Measurements from ENCODE around the gene ZNF324B.
A peak's percentile ranks its signal among the peaks of the same experiment; 100 is the strongest.

ZNF324B gene

DNA sequence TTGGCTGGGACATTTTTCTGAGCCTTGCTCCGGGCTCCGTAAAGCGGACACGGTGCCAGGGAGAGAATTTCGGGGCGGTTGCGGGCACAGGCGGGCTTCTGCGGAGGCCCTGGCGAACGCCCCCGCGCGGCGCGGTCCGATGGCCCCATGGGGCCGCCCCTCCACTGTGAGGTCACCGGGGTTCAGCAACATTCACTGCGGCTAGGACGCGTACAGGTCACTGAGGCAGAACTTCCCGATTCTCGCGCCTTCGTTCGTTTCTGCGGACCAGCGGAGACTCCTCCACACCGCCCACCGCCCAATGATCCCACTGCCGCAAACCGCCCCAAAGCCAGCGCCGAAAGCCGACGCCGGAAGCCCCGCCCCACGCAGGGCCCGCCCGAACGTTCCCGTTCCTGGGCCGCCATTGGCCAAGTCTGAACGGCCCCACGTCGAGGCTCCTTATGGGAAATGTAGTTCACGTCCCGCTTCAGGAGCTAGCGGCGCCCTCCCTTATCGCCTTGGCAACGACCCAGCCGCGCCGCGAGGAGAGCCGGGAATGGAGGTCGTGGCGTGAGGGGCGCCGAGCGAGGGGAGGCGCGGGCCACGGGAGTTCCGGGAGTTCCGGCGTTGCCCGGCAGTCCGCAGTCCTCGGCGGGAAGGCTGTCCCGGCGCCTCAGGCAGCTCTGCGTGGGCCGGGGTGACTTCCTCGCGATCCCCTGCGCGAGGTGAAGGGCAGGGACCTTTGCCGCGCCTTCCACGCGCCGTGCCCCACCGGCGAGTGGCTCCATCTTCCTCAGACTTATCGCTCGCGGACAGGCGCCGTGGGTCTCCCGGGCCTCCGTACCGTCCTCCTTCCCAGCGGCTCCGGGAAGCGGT is 43.0 kb upstream of the ZNF324B start, which contains the start of gene ZNF584 (continued):
- TF ChIP-seq ZBTB20 (tag by site-specific recombination; IDR thresholded peaks at IDR 0.05) (no peak; the same call in 1 of the 2 replicates), ZNF571 (tag by site-specific recombination; IDR thresholded peaks at IDR 0.05) (no peak), ZNF785 (tag by site-specific recombination; IDR thresholded peaks at IDR 0.05) (peak; percentile 94), IKZF3 (tag by site-specific recombination; IDR thresholded peaks at IDR 0.05) (peak; percentile 37; the same call in 1 of the 2 replicates), KLF9 (tag by site-specific recombination; IDR thresholded peaks at IDR 0.05; ENCODE audit: low read depth) (peak; percentile 80), ZNF530 (tag by site-specific recombination; IDR thresholded peaks at IDR 0.05; ENCODE audit: low read depth) (no peak), ZNF510 (tag by site-specific recombination; IDR thresholded peaks at IDR 0.05; ENCODE audit: insufficient replicate concordance) (no peak), TRIM28 (IDR thresholded peaks at IDR 0.05; ENCODE audit: borderline replicate concordance, low read length) (no peak), ZBTB1 (tag by site-specific recombination; IDR thresholded peaks at IDR 0.05) (no peak), ZNF146 (tag by site-specific recombination; IDR thresholded peaks at IDR 0.05) (no peak), ZFHX2 (tag by site-specific recombination; conservative IDR thresholded peaks at IDR 0.05) (peak; percentile 96), ZNF600 (tag by site-specific recombination; IDR thresholded peaks at IDR 0.05) (no peak), ZNF37A (tag by site-specific recombination; IDR thresholded peaks at IDR 0.05) (no peak), ZNF416 (tag by site-specific recombination; IDR thresholded peaks at IDR 0.05) (no peak)
- TF ChIP-seq, protein P1, sequence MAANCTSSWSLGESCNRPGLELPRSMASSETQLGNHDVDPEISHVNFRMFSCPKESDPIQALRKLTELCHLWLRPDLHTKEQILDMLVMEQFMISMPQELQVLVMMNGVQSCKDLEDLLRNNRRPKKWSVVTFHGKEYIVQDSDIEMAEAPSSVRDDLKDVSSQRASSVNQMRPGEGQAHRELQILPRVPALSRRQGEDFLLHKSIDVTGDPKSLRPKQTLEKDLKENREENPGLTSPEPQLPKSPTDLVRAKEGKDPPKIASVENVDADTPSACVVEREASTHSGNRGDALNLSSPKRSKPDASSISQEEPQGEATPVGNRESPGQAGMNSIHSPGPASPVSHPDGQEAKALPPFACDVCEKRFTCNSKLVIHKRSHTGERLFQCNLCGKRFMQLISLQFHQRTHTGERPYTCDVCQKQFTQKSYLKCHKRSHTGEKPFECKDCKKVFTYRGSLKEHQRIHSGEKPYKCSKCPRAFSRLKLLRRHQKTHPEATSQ (tag by site-specific recombination; IDR thresholded peaks at IDR 0.05): 0 out of 2 replicates have a peak, but pooled peaks have one; percentile 27
- TF ChIP-seq, protein P2, sequence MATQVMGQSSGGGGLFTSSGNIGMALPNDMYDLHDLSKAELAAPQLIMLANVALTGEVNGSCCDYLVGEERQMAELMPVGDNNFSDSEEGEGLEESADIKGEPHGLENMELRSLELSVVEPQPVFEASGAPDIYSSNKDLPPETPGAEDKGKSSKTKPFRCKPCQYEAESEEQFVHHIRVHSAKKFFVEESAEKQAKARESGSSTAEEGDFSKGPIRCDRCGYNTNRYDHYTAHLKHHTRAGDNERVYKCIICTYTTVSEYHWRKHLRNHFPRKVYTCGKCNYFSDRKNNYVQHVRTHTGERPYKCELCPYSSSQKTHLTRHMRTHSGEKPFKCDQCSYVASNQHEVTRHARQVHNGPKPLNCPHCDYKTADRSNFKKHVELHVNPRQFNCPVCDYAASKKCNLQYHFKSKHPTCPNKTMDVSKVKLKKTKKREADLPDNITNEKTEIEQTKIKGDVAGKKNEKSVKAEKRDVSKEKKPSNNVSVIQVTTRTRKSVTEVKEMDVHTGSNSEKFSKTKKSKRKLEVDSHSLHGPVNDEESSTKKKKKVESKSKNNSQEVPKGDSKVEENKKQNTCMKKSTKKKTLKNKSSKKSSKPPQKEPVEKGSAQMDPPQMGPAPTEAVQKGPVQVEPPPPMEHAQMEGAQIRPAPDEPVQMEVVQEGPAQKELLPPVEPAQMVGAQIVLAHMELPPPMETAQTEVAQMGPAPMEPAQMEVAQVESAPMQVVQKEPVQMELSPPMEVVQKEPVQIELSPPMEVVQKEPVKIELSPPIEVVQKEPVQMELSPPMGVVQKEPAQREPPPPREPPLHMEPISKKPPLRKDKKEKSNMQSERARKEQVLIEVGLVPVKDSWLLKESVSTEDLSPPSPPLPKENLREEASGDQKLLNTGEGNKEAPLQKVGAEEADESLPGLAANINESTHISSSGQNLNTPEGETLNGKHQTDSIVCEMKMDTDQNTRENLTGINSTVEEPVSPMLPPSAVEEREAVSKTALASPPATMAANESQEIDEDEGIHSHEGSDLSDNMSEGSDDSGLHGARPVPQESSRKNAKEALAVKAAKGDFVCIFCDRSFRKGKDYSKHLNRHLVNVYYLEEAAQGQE (tag by site-specific recombination; IDR thresholded peaks at IDR 0.05): no peak
- TF ChIP-seq, protein P3, sequence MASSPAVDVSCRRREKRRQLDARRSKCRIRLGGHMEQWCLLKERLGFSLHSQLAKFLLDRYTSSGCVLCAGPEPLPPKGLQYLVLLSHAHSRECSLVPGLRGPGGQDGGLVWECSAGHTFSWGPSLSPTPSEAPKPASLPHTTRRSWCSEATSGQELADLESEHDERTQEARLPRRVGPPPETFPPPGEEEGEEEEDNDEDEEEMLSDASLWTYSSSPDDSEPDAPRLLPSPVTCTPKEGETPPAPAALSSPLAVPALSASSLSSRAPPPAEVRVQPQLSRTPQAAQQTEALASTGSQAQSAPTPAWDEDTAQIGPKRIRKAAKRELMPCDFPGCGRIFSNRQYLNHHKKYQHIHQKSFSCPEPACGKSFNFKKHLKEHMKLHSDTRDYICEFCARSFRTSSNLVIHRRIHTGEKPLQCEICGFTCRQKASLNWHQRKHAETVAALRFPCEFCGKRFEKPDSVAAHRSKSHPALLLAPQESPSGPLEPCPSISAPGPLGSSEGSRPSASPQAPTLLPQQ (tag by site-specific recombination; IDR thresholded peaks at IDR 0.05): peak; percentile 62
- TF ChIP-seq, protein P4, sequence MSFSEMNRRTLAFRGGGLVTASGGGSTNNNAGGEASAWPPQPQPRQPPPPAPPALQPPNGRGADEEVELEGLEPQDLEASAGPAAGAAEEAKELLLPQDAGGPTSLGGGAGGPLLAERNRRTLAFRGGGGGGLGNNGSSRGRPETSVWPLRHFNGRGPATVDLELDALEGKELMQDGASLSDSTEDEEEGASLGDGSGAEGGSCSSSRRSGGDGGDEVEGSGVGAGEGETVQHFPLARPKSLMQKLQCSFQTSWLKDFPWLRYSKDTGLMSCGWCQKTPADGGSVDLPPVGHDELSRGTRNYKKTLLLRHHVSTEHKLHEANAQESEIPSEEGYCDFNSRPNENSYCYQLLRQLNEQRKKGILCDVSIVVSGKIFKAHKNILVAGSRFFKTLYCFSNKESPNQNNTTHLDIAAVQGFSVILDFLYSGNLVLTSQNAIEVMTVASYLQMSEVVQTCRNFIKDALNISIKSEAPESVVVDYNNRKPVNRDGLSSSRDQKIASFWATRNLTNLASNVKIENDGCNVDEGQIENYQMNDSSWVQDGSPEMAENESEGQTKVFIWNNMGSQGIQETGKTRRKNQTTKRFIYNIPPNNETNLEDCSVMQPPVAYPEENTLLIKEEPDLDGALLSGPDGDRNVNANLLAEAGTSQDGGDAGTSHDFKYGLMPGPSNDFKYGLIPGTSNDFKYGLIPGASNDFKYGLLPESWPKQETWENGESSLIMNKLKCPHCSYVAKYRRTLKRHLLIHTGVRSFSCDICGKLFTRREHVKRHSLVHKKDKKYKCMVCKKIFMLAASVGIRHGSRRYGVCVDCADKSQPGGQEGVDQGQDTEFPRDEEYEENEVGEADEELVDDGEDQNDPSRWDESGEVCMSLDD (tag by site-specific recombination; IDR thresholded peaks at IDR 0.05): peak; percentile 31; the same call in 1 of the 2 replicates
- TF ChIP-seq, protein P5, sequence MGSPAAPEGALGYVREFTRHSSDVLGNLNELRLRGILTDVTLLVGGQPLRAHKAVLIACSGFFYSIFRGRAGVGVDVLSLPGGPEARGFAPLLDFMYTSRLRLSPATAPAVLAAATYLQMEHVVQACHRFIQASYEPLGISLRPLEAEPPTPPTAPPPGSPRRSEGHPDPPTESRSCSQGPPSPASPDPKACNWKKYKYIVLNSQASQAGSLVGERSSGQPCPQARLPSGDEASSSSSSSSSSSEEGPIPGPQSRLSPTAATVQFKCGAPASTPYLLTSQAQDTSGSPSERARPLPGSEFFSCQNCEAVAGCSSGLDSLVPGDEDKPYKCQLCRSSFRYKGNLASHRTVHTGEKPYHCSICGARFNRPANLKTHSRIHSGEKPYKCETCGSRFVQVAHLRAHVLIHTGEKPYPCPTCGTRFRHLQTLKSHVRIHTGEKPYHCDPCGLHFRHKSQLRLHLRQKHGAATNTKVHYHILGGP (tag by site-specific recombination; IDR thresholded peaks at IDR 0.05): no peak
- TF ChIP-seq, protein P6, sequence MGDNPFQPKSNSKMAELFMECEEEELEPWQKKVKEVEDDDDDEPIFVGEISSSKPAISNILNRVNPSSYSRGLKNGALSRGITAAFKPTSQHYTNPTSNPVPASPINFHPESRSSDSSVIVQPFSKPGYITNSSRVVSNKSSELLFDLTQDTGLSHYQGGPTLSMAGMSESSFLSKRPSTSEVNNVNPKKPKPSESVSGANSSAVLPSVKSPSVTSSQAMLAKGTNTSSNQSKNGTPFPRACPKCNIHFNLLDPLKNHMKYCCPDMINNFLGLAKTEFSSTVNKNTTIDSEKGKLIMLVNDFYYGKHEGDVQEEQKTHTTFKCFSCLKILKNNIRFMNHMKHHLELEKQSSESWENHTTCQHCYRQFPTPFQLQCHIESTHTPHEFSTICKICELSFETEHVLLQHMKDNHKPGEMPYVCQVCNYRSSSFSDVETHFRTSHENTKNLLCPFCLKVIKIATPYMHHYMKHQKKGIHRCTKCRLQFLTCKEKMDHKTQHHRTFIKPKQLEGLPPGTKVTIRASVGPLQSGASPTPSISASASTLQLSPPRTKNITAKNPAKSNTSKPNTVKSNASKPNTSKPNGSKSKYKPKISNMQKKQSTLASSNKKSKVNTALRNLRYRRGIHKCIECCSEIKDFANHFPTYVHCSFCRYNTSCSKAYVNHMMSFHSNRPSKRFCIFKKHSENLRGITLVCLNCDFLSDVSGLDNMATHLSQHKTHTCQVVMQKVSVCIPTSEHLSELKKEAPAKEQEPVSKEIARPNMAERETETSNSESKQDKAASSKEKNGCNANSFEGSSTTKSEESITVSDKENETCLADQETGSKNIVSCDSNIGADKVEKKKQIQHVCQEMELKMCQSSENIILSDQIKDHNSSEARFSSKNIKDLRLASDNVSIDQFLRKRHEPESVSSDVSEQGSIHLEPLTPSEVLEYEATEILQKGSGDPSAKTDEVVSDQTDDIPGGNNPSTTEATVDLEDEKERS (tag by site-specific recombination; IDR thresholded peaks at IDR 0.05): 0 out of 2 replicates have a peak, but pooled peaks have one; percentile 36
- TF ChIP-seq, protein P7, sequence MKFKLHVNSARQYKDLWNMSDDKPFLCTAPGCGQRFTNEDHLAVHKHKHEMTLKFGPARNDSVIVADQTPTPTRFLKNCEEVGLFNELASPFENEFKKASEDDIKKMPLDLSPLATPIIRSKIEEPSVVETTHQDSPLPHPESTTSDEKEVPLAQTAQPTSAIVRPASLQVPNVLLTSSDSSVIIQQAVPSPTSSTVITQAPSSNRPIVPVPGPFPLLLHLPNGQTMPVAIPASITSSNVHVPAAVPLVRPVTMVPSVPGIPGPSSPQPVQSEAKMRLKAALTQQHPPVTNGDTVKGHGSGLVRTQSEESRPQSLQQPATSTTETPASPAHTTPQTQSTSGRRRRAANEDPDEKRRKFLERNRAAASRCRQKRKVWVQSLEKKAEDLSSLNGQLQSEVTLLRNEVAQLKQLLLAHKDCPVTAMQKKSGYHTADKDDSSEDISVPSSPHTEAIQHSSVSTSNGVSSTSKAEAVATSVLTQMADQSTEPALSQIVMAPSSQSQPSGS (tag by site-specific recombination; IDR thresholded peaks at IDR 0.05; ENCODE audit: low read depth): no peak
- TF ChIP-seq, protein P8, sequence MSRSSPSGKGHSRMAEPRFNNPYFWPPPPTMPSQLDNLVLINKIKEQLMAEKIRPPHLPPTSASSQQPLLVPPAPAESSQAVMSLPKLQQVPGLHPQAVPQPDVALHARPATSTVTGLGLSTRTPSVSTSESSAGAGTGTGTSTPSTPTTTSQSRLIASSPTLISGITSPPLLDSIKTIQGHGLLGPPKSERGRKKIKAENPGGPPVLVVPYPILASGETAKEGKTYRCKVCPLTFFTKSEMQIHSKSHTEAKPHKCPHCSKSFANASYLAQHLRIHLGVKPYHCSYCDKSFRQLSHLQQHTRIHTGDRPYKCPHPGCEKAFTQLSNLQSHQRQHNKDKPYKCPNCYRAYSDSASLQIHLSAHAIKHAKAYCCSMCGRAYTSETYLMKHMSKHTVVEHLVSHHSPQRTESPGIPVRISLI (tag by site-specific recombination; IDR thresholded peaks at IDR 0.05): no peak

Data from HEK293 (cell line).